Epidermal melanocyte (primary cell): ENCODE data around the gene TBC1D22A.
A peak's percentile ranks its signal among the peaks of the same experiment; 100 is the strongest.

Source experiments
- DNase-seq: peaks from one replicate; pipeline ENCODE4 v3.0.0; 2011; ENCODE audit warnings: low spot score; ENCODE audit not compliant: insufficient read length

Gene TBC1D22A

DNA sequence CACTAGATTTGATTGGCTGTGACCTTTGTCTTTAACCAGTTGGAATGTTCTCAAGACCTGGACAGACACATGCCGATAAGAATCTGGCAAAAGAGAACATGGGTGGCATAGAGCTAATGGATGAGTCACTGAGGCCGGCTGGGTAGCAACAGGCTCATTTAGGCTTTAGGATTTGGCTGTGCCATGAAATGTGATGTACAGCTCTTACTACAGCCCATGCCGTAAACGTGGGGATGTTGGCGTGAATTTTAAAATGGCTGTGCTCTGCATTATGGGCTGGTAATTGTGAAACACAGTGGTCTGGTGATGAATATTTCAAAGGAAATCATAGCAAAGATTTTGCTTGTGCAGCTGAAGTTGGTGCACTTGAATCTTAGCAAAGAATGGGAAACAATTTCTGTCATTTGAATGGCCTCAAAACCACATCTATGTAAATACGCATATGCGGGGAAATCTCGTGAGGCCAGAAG, 332.4 kb downstream of the TBC1D22A start:
- DNase-seq: no peak

GRCh38 chr22:47095395-47096122, 333.1 kb downstream of the TBC1D22A start:
- no peak for DNase-seq

DNA sequence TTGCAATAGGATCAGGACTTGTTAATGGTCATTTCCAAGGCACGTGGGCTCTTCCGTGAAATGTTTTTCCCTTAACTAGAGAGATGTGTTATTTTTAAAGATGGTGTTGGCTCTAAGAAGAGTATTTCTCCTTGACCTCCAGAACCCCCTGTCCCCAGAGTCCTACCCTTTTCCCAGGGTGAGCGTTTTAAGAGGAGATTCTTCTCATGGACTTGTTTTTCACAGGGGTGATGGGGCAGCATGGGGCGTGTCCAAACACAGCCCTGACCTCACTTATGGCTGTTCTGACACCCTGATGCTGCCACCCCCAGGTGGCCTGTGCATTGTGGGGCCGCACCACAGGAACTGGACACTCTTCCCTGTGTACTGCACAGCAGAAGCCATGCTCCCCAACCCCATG, 335.7 kb downstream of the TBC1D22A start:
- no peak for DNase-seq

GRCh38 chr22:47098554-47098953, 336.1 kb downstream of the TBC1D22A start:
- no peak for DNase-seq

DNA sequence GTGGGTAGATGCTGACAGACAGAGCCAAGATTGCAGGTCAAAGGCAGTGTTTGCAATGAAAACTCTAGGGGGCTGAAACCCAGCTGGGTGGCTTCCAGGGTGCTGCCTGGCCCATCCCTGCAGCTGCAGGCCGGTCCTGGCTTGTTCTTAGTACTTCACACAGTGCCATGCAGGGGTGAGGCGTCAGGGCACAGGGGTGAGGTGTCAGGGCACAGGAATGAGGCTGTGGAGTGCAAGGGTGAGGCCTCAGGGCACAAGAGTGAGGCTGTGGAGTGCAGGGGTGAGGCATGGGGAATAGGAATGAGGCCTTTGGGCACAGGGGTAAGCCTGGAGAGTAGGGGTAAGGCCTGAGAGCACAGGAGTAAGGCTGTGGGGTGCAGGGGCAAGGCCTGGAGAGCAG, 337.6 kb downstream of the TBC1D22A start:
- DNase-seq: no peak

- peak; percentile 12 for DNase-seq
Observed at GRCh38 chr22:47100646-47101200, 338.3 kb downstream of the TBC1D22A start.

DNA sequence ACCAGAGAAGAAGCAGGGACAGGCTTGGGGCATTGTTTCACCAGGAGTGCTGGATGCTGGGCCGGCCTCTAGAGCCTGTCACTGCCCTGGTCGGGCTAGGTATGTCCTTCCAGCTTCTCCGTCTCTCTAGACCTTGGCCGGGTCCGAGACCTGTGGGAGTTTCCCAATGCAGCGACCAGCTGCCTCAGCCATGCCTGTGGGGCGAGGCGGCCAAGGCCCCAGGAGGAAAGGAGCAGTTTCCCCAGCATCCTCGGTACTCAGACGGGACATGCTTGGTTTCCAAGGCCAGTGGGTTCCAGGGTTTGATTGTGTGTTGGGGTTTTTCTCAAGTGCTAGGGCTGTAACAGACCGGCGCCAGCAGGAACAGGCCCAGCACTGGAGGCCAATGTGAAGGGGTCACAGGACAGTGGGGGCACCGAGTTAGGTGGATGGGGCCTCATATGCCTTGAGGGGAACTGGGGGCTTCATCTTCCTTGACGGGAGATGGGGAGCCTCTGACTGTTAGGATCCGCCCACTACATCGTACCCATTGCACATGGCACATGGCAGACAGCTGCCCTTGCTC, 339.0 kb downstream of the TBC1D22A start:
- DNase-seq: peak; percentile 5

DNA sequence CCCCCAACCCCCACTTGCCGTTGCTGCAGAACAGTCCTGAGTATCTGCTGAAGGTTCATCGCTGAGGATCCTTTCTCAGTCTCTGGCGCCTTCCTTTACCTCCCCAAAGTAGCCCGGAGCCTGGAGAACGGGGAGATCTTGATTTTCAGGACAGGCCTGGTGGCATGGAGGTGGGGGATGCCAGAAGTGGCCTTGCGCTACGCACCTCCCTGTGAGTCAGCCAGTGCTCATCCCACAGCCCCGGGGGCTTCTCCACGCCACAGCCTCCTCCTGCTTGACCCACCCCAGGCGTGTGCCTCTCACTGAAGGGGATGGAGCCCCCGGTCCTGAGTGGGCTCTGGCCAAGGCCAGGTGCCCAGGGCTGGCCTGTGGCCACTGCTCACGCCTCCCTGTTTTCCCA, 339.6 kb downstream of the TBC1D22A start:
- no peak for DNase-seq

- no peak for DNase-seq
Observed at GRCh38 chr22:47102648-47103047, 340.2 kb downstream of the TBC1D22A start.

- DNase-seq: peak; percentile 8
Observed at GRCh38 chr22:47105085-47105484, 342.6 kb downstream of the TBC1D22A start.

DNA sequence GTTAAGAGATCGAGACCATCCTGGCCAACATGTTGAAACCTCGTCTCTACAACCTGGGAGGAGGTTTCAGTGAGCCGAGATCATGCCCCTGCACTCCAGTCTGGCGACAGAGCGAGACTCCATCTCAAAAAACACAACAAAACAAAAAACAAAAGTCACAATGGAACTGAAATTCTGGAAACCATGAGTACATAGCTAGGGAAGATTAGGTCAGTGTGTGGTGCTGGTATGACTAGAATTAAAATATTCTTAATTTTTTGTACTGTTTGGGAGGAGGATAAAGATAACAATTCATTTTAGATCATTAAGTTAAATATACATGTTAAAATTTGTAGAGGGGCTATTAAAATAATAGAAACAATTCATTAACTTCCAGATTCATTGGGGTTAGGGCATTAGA, 344.4 kb downstream of the TBC1D22A start:
- no peak for DNase-seq

DNA sequence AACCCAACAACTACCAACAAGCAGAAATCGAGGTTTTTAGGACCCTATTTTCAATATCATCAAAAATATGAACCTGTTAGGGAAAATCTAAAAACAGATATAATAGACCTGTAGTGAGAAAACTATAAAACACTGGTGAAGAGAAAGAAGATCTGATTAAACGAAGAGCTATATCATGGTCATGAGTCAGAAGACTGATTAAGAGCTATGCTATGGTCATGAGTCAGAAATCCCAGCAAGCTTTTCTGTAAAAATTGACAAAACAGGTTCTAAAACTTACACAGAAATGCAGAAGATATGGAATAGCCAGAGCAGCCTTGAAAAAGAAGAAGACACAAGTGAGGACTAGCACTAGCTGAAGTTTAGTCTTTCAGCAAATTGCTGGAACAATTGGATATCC, 345.0 kb downstream of the TBC1D22A start:
- DNase-seq: no peak

DNA sequence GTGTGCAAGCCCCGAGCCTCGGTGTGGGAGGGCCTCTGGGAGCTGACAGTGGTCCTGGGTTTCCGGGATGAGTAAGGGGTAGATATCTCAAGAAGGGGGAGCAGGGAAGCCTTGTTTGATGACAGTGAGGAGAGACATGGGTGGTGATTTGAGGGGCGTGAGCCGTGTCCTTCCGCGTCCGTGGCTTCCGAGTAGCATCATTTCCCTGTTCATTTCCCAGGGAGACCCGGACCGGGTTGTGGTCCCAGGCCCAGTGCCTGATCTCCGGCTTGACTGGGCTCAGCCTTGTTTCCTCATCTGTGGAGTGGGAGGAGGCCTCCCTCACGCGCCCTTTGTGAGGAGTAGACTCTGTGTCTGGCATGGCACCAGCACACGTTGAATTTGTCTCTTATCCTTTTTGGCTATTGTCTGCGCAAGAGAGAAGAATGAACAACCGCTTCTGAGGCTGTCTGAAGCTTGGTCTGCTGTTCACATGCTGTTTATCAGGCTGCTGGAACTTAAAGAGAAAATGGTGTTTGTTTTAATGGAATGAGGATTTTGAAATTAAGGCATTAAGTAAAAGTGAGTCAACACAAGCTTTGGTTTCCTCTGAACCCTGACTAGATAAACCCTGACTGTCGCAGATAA, 348.5 kb downstream of the TBC1D22A start:
- no peak for DNase-seq

DNA sequence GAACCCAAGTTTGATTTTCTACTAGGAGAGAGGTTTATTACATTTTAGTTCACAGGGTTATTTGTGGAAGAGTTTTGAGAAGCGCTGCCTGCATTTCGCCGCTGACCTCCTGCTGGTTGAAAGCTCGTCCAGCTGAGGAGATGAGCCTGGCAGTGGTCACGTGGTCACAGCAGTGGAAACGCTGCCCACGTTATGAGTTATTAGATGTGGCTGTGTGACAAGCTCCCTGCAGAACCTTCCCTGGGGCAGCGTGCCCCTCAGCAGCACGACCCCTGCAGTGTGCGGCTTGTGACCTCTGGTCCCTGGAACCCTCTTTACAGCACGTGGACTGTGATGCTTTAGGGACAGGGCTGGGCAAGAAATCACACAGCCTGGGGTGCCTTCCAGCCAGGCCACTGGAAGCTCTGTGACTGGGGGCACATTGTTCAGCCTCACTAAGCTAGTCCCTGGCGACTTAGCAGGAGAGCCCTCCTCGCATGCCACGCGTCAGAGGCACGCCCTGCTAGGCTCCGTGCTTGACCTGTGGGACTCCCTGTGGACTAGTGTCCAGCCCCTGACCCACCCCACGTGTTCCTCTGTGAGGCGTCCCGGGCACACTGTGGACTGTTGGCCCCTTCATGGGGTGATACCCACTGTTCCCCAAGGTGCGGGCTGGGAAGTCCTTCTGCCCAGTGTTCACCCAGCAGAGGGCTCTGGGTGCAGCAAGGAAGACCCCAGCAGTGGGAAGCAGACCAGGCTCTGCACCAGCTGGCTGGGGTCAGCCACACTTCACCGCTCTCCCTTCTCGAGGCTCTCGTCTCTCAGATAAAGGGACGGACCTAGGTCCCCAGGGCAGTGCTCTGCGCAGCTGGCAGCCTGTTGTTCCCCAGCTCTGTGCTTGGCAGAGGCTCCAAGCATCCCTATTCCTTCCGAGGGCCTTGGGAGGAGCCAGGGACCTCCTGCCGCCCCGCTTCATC, 349.5 kb downstream of the TBC1D22A start:
- no peak for DNase-seq

DNA sequence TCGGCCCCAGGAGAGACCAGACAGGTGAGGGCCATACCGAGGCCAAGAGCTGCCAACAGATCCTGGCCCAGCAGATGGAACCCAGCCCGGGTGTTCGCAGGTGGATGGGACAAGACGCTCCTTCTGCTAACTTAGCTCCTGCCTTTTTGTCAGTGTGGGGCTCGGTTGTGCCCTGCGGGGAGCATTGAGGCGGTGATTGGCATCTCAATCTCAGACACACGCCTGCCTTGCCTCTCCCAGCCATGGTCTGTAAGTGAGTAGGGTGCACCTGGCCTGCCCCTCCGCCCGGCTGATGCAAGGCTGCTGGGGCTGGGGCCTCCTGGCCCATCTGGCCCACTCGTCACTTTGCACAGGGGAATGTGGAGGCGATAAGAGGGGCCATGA, 350.1 kb downstream of the TBC1D22A start:
- DNase-seq: no peak

DNA sequence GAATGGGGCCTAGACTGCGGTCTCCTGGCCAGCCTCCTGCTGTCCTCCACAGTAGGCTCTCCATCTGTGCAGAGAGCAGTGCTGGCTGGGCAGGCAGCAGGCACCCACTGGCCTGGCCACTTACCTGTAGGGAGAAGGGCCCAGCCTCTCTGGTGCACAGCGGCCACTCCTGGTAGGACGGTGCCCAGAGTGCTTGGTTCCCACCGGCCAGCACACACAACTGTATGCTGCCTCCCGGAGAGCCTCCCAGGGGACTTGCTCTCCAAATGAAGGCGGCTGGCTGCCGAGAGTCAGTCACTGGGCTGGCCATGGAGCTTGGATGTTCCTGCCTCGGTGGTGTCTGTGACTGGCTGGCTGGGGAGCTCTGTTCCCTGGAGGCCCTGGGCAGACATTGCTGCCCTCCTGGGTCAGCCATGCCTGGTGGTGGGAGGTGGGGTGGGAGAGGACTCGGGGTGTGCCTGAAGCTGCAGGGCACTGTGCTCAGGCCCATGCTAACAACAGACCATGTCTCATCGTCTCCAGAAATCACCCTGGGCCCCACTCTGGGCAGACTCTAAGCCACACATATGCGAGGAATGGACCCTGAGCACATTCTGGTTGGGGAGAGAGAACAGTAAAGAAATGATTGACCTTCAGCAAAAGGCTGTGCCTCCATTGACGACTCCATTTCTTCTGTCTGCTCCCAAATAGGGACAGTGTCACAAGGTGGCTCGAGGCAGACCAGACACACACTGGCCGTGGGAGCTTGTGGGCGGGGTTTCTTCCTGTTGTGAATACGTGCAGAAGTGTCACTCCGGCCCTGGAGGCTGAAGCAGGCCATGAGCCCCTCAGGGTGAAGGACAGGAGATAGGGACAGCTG, 350.8 kb downstream of the TBC1D22A start:
- no peak for DNase-seq

DNA sequence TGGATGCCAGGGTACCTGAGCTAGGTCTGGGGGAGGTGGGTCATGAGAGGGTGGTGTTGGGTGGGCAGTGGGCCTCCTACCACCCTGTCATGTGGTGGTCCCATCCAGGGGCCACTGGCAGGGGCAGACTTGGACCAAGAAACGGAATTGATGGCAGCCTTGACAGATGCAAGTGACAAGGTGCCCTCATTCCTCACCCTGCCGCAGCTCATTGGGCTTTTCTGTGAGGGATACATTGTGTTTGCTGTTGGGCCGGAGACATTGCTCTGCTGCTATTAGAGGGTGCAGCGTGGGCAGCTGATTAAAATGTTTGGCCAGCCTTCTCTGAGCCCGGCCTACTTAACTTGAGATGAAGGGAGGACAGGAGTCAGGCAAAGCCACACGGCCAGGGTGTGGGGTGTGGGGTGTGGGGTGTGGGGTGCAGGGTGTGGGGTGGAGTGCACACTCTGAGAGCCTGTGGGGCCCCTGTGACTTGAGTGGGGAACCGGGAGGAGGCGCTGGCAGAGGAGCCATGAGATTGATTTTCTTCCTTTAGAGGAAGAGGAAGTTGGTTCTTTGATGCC, 351.5 kb downstream of the TBC1D22A start:
- no peak for DNase-seq

GRCh38 chr22:47114813-47115517, 352.5 kb downstream of the TBC1D22A start:
- no peak for DNase-seq

- DNase-seq: no peak
Observed at GRCh38 chr22:47115518-47115890, 353.1 kb downstream of the TBC1D22A start.
